ENCODE measurements around the gene IRF2BPL.

- TF ChIP-seq CTCF (IDR thresholded peaks at IDR 0.05; ENCODE audit: insufficient read depth, low read length) (no peak), REST (IDR thresholded peaks at IDR 0.05; ENCODE audit: insufficient replicate concordance, low read depth) (no peak)
These were observed at the start of gene IRF2BPL for GRCh38 chr14:77028384-77029231.

All from HL-60 (cell line).